Raji (cell line): ENCODE measurements around the gene ANXA8.

Experiments used
- POLR2A ChIP-seq: IDR thresholded peaks from 2 replicates; pipeline ENCODE4 v1.6.1; 2011; ENCODE audit warnings: low read depth, low read length, control low read depth; ENCODE audit not compliant: insufficient read depth

ANXA8 gene

GRCh38 chr10:47421057-47421952 is 62.6 kb downstream of the ANXA8 start:
- TF ChIP-seq POLR2A: no peak

- no peak for TF ChIP-seq POLR2A
Observed at GRCh38 chr10:47420305-47421056, 63.4 kb downstream of the ANXA8 start.

- no peak for TF ChIP-seq POLR2A
Observed at GRCh38 chr10:47419421-47419820, 64.5 kb downstream of the ANXA8 start.

- TF ChIP-seq POLR2A: no peak
Observed at GRCh38 chr10:47418966-47419365, 64.9 kb downstream of the ANXA8 start.

- no peak for TF ChIP-seq POLR2A
Observed at GRCh38 chr10:47418321-47418720, 65.6 kb downstream of the ANXA8 start.
